Measurements from ENCODE around the gene C1orf198.
A peak's percentile ranks its signal among the peaks of the same experiment; 100 is the strongest.

Gene C1orf198, protein sequence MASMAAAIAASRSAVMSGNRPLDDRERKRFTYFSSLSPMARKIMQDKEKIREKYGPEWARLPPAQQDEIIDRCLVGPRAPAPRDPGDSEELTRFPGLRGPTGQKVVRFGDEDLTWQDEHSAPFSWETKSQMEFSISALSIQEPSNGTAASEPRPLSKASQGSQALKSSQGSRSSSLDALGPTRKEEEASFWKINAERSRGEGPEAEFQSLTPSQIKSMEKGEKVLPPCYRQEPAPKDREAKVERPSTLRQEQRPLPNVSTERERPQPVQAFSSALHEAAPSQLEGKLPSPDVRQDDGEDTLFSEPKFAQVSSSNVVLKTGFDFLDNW

DNA sequence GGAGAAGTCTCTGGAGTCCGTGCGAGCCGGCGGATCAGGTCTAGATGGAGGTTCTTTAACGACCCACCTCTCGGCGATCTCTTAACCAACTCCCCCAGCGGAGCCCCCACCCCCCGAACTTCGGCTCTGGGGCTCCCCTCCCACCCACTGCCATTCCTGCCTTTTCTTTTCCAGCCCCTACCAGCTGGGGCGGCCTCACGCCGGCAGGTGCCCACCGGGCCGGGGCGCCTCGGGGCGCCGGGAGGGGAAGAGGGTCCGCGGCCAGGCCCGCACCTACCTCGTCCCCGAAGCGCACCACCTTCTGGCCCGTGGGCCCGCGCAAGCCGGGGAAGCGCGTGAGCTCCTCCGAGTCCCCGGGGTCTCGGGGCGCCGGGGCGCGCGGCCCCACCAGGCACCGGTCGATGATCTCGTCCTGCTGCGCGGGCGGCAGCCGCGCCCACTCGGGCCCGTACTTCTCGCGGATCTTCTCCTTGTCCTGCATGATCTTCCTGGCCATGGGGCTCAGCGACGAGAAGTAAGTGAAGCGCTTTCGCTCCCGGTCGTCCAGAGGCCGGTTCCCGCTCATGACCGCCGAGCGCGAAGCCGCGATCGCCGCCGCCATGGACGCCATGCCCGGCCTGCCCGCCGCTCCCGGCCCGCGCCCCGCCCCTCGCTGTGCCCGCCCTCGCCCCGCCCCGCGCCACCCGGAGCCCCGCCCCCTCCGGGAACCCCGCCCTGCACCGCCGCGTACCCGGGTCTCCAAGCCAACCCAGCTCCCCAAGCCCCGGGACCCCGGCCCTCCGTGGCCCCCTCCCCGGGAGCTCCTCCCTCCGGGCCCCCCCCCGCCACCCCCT, at the start of gene C1orf198:
C1orf198 (minus strand) TSS at position 619 of the 833 bp plus-strand sequence; CDS start at position 610, 9 bp downstream.
- Histone ChIP-seq H3K79me2 (ENCODE audit: insufficient read depth, low read length) (peaks cover 28% of the 10 kb centered on the region), H3K36me3 (ENCODE audit: insufficient read depth, low read length) (no peaks in the 10 kb centered on the region), H3K4me1 (ENCODE audit: insufficient read depth, low read length, poor library complexity, severe bottlenecking) (peaks cover 53% of the 10 kb centered on the region), H3K4me3 (ENCODE audit: low read length, poor library complexity, severe bottlenecking) (peak within 1 kb of the TSS; percentile 94), H3K9me3 (ENCODE audit: insufficient read depth, low read depth, low read length) (no peaks in the 10 kb centered on the region), H3K9me2 (replicated peaks; ENCODE audit: low read depth, low read length) (no peaks in the 10 kb centered on the region), H4K20me1 (ENCODE audit: insufficient read depth, low read length, poor library complexity, severe bottlenecking) (peaks cover 19% of the 10 kb centered on the region), H3K27me3 (ENCODE audit: insufficient read depth, low read length, poor library complexity, severe bottlenecking) (no peaks in the 10 kb centered on the region), H2AFZ (ENCODE audit: low read length) (peak within 1 kb of the TSS; percentile 99), H3F3A (ENCODE audit: low read depth) (no peaks in the 10 kb centered on the region), H3K4me2 (ENCODE audit: low read depth, low read length, poor library complexity, severe bottlenecking) (peak within 1 kb of the TSS; percentile 96), H3K9ac (ENCODE audit: low read depth, low read length, poor library complexity, severe bottlenecking) (peak within 1 kb of the TSS; percentile 86)
- TF ChIP-seq, protein P1, sequence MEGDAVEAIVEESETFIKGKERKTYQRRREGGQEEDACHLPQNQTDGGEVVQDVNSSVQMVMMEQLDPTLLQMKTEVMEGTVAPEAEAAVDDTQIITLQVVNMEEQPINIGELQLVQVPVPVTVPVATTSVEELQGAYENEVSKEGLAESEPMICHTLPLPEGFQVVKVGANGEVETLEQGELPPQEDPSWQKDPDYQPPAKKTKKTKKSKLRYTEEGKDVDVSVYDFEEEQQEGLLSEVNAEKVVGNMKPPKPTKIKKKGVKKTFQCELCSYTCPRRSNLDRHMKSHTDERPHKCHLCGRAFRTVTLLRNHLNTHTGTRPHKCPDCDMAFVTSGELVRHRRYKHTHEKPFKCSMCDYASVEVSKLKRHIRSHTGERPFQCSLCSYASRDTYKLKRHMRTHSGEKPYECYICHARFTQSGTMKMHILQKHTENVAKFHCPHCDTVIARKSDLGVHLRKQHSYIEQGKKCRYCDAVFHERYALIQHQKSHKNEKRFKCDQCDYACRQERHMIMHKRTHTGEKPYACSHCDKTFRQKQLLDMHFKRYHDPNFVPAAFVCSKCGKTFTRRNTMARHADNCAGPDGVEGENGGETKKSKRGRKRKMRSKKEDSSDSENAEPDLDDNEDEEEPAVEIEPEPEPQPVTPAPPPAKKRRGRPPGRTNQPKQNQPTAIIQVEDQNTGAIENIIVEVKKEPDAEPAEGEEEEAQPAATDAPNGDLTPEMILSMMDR (conservative IDR thresholded peaks at IDR 0.05; ENCODE audit: low read length), result no peak; the same call in 1 of the 2 replicates
- no peak for TF ChIP-seq EZH2phosphoT487 (IDR thresholded peaks at IDR 0.05; ENCODE audit: borderline replicate concordance)

DNA sequence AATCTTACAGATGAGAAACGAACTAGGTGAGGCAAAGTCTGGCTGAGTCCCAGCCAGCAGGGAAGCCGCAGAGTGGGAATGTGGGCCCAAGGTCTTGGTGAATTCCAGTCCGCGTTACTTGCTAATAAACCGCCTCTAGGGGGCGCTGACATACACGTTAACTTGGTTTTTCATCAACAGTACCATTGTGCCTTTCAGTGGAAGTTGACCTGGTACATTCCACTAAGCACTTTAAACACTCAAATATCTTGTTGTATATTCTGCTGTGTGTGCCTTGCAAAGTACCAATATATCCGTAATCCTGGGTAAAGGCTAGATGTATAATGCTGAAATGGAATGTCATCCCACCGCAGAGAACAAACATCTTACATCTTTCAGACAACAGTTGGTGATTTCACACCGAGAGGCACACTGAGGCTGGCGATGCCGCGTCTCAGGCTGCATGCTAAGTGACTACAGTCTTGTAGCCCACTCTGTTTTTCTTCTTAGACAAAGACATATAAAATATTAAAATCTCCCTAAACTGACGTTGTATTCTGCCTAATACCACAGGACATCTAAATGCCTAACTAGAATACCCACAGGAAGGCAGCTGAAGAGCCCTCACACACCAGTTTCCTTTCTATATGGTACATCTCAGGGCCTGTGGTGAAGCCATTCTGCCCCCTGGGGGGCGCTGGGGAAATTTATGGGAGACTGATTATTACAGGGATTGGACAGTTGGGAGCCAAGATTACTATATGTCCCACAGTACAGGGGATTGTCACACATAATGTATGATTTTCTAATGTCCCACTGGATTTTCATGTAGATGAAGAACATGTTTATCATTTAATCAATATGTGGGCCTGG, 49.2 kb upstream of the C1orf198 start:
- no peak for TF ChIP-seq EZH2phosphoT487 (IDR thresholded peaks at IDR 0.05; ENCODE audit: borderline replicate concordance)
- TF ChIP-seq, protein P1 (conservative IDR thresholded peaks at IDR 0.05; ENCODE audit: low read length), result peak; percentile 74
- H3K9ac ChIP-seq (ENCODE audit: low read depth, low read length, poor library complexity, severe bottlenecking), result no peak overlapping the region
- no peak overlapping the region for H3K4me3 ChIP-seq (ENCODE audit: low read length, poor library complexity, severe bottlenecking)
- peaks cover 4% of the 10 kb centered on the region for H3K36me3 ChIP-seq (ENCODE audit: insufficient read depth, low read length)
- peak overlapping the region; percentile 18 for H3K4me2 ChIP-seq (ENCODE audit: low read depth, low read length, poor library complexity, severe bottlenecking)
- H3K9me2 ChIP-seq (replicated peaks; ENCODE audit: low read depth, low read length), result no peaks in the 10 kb centered on the region
- H3K79me2 ChIP-seq (ENCODE audit: insufficient read depth, low read length), result no peaks in the 10 kb centered on the region
- H3K9me3 ChIP-seq (ENCODE audit: insufficient read depth, low read depth, low read length), result no peaks in the 10 kb centered on the region
- H3K27me3 ChIP-seq (ENCODE audit: insufficient read depth, low read length, poor library complexity, severe bottlenecking), result no peaks in the 10 kb centered on the region
- H3K4me1 ChIP-seq (ENCODE audit: insufficient read depth, low read length, poor library complexity, severe bottlenecking), result peaks cover 6% of the 10 kb centered on the region
- 0 out of 2 replicates have a peak overlapping the region, but pooled peaks have one; percentile 46 for H2AFZ ChIP-seq (ENCODE audit: low read length)
- no peaks in the 10 kb centered on the region for H4K20me1 ChIP-seq (ENCODE audit: insufficient read depth, low read length, poor library complexity, severe bottlenecking)
- H3F3A ChIP-seq (ENCODE audit: low read depth), result no peaks in the 10 kb centered on the region

DNA sequence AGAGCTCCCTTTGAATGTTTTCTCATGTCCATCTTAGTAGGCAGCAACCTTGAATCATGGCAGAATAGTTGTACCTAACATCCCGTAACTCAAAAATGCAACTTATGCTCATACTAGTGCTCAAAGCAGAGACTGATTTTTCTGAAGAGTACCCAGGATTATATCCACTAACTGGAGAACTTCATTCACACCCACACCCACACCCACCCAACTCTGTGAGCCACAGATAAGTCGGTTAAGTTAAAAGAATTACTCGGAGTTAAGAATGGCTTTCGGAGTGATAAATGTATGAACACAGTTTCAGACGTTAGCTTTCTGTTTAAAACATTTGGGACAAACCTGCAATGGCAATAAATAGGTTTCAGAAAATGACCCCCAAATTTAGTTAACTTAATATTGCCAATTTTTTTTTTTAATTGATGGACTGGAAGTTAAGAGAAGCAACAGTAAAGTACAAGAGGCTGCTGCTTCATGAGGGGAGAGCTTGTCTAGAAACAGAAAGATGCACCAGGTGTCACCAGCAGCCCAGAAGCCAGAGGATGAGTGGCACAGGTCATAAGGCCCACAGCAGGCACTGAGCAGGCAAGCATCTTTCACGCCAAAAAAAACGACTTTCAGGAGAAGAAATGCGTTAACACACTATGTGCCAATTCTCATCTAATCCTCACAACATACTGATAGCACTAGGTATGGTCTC, 48.4 kb upstream of the C1orf198 start:
- Histone ChIP-seq H3K36me3 (ENCODE audit: insufficient read depth, low read length) (peaks cover 4% of the 10 kb centered on the region), H3K79me2 (ENCODE audit: insufficient read depth, low read length) (no peaks in the 10 kb centered on the region), H3K4me1 (ENCODE audit: insufficient read depth, low read length, poor library complexity, severe bottlenecking) (peaks cover 6% of the 10 kb centered on the region), H2AFZ (ENCODE audit: low read length) (no peak overlapping the region), H3K9me2 (replicated peaks; ENCODE audit: low read depth, low read length) (no peaks in the 10 kb centered on the region), H3K4me3 (ENCODE audit: low read length, poor library complexity, severe bottlenecking) (no peak overlapping the region), H3K9me3 (ENCODE audit: insufficient read depth, low read depth, low read length) (no peaks in the 10 kb centered on the region), H3K4me2 (ENCODE audit: low read depth, low read length, poor library complexity, severe bottlenecking) (no peak overlapping the region), H3K9ac (ENCODE audit: low read depth, low read length, poor library complexity, severe bottlenecking) (no peak overlapping the region), H3K27me3 (ENCODE audit: insufficient read depth, low read length, poor library complexity, severe bottlenecking) (no peaks in the 10 kb centered on the region), H3F3A (ENCODE audit: low read depth) (no peaks in the 10 kb centered on the region), H4K20me1 (ENCODE audit: insufficient read depth, low read length, poor library complexity, severe bottlenecking) (no peaks in the 10 kb centered on the region)
- TF ChIP-seq EZH2phosphoT487 (IDR thresholded peaks at IDR 0.05; ENCODE audit: borderline replicate concordance), result no peak

Measured in Loucy (cell line).